ENCODE results near the gene TRABD2B. TPM values are rescaled to one million over a fixed set of nuclear protein-coding genes. Genes with fewer than 3 reads are reported as not detected.
A peak's percentile ranks its signal among the peaks of the same experiment; 100 is the strongest.

The TRABD2B gene
- total RNA-seq, 1 experiment from 2014 or later: 10.3 TPM

DNA sequence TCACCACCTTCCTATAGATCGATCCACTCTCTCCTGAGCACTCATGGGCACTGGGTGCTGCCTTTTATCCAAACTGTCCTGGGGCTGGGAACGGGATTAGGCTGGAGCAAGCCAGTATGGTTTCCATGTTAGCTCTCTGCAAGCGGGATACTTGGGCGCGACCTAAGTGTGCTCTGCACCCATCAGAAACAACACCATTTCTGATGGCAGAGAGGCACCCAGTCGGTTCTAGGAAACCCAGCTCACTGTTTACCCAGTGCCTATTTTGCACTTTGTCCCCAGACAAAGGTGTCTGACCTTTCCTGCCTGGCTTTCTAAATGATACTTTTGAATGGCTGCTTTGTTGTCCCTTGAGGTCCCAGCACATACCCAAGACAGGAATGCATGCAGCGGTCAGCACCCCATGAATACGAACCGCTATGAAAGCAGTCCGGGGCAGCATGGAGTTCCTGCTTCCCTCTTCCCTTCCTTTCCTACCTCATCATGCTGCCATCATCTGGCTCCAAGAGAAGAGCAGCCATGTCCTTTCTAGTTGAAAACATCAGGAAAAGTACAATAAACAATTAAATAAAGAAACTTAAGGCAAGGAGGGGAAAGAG, 83.9 kb downstream of the TRABD2B start:
- Mint-ChIP-seq H3K27ac (peak overlapping the region; percentile 36), H3K27me3 (ENCODE audit: low read depth) (no peaks in the 10 kb centered on the region), H3K4me1 (peaks cover 27% of the 10 kb centered on the region), H3K9me3 (no peaks in the 10 kb centered on the region), H3K36me3 (no peaks in the 10 kb centered on the region), H3K4me3 (no peak overlapping the region)
- ChIA-PET POLR2A (no interaction called here), CTCF (interaction anchor here (0.6 to 1.0 kb wide), 2 partner anchors 84 to 192 kb away, joined by 3 to 4 read pairs; partner anchors contain the start of gene TRABD2B)
- DNase-seq (ENCODE audit: low spot score) (no peak), ATAC-seq (no peak)
- TF ChIP-seq E2F1 (CRISPR knock-in tag; IDR thresholded peaks at IDR 0.05): no peak
- TF ChIP-seq, protein P1, sequence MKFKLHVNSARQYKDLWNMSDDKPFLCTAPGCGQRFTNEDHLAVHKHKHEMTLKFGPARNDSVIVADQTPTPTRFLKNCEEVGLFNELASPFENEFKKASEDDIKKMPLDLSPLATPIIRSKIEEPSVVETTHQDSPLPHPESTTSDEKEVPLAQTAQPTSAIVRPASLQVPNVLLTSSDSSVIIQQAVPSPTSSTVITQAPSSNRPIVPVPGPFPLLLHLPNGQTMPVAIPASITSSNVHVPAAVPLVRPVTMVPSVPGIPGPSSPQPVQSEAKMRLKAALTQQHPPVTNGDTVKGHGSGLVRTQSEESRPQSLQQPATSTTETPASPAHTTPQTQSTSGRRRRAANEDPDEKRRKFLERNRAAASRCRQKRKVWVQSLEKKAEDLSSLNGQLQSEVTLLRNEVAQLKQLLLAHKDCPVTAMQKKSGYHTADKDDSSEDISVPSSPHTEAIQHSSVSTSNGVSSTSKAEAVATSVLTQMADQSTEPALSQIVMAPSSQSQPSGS (CRISPR knock-in tag; IDR thresholded peaks at IDR 0.05; ENCODE audit: borderline replicate concordance, low read depth): no peak
- peak; percentile 40; the same call in 1 of the 2 replicates for TF ChIP-seq GABPB1 (CRISPR knock-in tag; IDR thresholded peaks at IDR 0.05)
- no peak for TF ChIP-seq ESRRA (CRISPR knock-in tag; IDR thresholded peaks at IDR 0.05; ENCODE audit: borderline replicate concordance)
- TF ChIP-seq AR (CRISPR knock-in tag; IDR thresholded peaks at IDR 0.05): no peak
- no peak for TF ChIP-seq ZNF138 (CRISPR knock-in tag; conservative IDR thresholded peaks at IDR 0.05)
- no peak for TF ChIP-seq MAX (CRISPR knock-in tag; IDR thresholded peaks at IDR 0.05)

GRCh38 chr1:47912756-47913155, 84.4 kb downstream of the TRABD2B start:
- Mint-ChIP-seq H3K9me3 (no peaks in the 10 kb centered on the region), H3K27ac (no peak overlapping the region), H3K27me3 (ENCODE audit: low read depth) (no peaks in the 10 kb centered on the region), H3K36me3 (no peaks in the 10 kb centered on the region), H3K4me3 (no peak overlapping the region), H3K4me1 (peaks cover 27% of the 10 kb centered on the region)
- ChIA-PET CTCF (interaction anchor here (1.0 kb wide), 1 partner anchor 84 kb away, joined by 3 read pairs; the partner anchor contains the start of gene TRABD2B), POLR2A (no interaction called here)
- no peak for ATAC-seq
- TF ChIP-seq NR2C2 (CRISPR knock-in tag; IDR thresholded peaks at IDR 0.05): no peak
- TF ChIP-seq, protein P2, sequence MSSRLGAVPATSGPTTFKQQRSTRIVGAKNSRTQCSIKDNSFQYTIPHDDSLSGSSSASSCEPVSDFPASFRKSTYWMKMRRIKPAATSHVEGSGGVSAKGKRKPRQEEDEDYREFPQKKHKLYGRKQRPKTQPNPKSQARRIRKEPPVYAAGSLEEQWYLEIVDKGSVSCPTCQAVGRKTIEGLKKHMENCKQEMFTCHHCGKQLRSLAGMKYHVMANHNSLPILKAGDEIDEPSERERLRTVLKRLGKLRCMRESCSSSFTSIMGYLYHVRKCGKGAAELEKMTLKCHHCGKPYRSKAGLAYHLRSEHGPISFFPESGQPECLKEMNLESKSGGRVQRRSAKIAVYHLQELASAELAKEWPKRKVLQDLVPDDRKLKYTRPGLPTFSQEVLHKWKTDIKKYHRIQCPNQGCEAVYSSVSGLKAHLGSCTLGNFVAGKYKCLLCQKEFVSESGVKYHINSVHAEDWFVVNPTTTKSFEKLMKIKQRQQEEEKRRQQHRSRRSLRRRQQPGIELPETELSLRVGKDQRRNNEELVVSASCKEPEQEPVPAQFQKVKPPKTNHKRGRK (CRISPR knock-in tag; IDR thresholded peaks at IDR 0.05; ENCODE audit: borderline replicate concordance): no peak
- TF ChIP-seq, protein P3, sequence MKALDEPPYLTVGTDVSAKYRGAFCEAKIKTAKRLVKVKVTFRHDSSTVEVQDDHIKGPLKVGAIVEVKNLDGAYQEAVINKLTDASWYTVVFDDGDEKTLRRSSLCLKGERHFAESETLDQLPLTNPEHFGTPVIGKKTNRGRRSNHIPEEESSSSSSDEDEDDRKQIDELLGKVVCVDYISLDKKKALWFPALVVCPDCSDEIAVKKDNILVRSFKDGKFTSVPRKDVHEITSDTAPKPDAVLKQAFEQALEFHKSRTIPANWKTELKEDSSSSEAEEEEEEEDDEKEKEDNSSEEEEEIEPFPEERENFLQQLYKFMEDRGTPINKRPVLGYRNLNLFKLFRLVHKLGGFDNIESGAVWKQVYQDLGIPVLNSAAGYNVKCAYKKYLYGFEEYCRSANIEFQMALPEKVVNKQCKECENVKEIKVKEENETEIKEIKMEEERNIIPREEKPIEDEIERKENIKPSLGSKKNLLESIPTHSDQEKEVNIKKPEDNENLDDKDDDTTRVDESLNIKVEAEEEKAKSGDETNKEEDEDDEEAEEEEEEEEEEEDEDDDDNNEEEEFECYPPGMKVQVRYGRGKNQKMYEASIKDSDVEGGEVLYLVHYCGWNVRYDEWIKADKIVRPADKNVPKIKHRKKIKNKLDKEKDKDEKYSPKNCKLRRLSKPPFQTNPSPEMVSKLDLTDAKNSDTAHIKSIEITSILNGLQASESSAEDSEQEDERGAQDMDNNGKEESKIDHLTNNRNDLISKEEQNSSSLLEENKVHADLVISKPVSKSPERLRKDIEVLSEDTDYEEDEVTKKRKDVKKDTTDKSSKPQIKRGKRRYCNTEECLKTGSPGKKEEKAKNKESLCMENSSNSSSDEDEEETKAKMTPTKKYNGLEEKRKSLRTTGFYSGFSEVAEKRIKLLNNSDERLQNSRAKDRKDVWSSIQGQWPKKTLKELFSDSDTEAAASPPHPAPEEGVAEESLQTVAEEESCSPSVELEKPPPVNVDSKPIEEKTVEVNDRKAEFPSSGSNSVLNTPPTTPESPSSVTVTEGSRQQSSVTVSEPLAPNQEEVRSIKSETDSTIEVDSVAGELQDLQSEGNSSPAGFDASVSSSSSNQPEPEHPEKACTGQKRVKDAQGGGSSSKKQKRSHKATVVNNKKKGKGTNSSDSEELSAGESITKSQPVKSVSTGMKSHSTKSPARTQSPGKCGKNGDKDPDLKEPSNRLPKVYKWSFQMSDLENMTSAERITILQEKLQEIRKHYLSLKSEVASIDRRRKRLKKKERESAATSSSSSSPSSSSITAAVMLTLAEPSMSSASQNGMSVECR (CRISPR knock-in tag; IDR thresholded peaks at IDR 0.05; ENCODE audit: borderline replicate concordance): no peak
- no peak for TF ChIP-seq GABPB1 (CRISPR knock-in tag; IDR thresholded peaks at IDR 0.05)
- no peak for TF ChIP-seq ESRRA (CRISPR knock-in tag; IDR thresholded peaks at IDR 0.05; ENCODE audit: borderline replicate concordance)
- TF ChIP-seq TEAD4 (CRISPR knock-in tag; IDR thresholded peaks at IDR 0.05): no peak
- no peak for DNase-seq (ENCODE audit: low spot score)

Measured in WTC11 (cell line).